C4-2B (cell line): ENCODE results near the gene RNF133.
"Not testable (repeated sequence)": the region's sequence is repeated elsewhere in the genome, so short reads cannot be mapped to it uniquely, and the experiment has no call there.

ENCODE experiments used
- CTCF ChIP-seq: fragments of 450-650 bp; conservative IDR thresholded peaks from 2 replicates; pipeline ENCODE4 v1.5.1; 2017; ENCODE audit warnings: mild to moderate bottlenecking
- ZFX ChIP-seq: fragments of 450-650 bp; IDR thresholded peaks from 2 replicates; pipeline ENCODE4 v1.6.1; 2017

GRCh38 chr7:122679269-122679709, 19.6 kb downstream of the RNF133 start:
- not testable (repeated sequence) for TF ChIP-seq CTCF, ZFX
